A172 (cell line): ENCODE results near the gene GAP43. TPM values are rescaled to one million over a fixed set of nuclear protein-coding genes. Genes with fewer than 3 reads are reported as not detected.
A peak's percentile ranks its signal among the peaks of the same experiment; 100 is the strongest.

ENCODE experiments used
- DNase-seq: peaks from one replicate; pipeline ENCODE4 v3.0.0-alpha.2; 2015; ENCODE audit warnings: low spot score
- total RNA-seq: library from RNA; depleted of rRNA; stranded (reverse); fragments of >200 nt; shearing (Covaris generic); gene quantifications from 2 replicates; pipeline ENCODE4 v1.2.3, GENCODE V29; 2014

The GAP43 gene
- total RNA-seq, 1 experiment from 2014 or later, result 2.3 TPM

DNA sequence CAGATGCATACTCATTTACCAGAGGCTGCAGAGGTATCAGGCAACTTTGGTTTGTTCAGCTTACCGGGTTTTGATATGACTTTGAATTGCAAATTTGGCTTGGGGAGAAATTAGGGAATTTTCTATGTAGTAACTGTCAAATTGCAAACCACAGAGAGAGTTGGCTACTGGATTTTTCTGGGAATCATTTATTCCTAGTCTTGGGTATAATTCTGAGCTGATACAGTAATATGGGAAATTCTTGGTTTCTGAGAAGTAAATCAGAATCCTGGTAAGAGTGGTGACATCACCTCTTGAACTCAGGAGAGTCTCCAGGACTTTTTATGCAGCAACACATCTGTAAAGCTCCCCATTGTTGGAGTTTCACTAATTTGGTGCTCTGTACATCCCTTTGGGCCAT, 39.0 kb downstream of the GAP43 start:
- DNase-seq, result no peak

GRCh38 chr3:115663414-115663813, 40.1 kb downstream of the GAP43 start:
- no peak for DNase-seq

GRCh38 chr3:115666081-115666480, 42.8 kb downstream of the GAP43 start:
- DNase-seq, result no peak

GRCh38 chr3:115666920-115667737, 43.8 kb downstream of the GAP43 start:
- no peak for DNase-seq

DNA sequence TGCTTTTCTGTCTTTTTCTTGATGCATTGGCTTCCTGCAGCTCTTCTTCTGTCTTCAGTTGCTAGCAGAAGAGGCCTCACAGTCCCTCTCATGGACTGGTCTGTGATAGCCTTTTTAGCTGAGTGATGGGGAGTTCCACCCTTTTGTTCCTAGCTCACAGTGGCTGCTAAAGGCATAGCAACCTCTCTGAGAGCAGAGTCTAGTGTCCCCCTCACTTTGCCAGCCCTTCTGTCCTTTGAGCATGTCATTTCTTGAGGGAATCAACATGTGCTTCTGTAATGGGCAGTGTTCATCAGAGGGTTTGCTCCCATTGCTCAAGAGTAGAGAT, 44.4 kb downstream of the GAP43 start:
- DNase-seq, result no peak

DNA sequence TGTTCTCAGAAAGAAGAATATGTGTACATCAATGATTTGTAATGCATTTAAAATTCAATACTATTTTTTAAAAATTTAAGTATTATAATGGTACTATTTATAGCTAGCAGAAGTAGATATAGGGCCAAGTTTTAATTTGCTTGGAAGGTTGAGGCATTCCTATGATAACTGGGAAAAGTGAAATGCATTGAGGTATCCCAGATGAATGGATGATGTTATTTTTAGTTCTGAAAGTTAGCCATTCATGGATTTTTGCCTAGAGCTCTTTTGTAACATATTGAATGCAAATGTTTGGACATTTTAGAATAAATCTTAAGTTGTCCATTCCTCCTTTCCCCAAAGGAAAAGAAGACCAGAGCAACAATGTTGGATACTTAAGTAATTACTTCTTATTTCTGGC, 47.6 kb downstream of the GAP43 start:
- DNase-seq, result no peak

GRCh38 chr3:115671761-115672455, 48.6 kb downstream of the GAP43 start:
- DNase-seq, result peak; percentile 32

DNA sequence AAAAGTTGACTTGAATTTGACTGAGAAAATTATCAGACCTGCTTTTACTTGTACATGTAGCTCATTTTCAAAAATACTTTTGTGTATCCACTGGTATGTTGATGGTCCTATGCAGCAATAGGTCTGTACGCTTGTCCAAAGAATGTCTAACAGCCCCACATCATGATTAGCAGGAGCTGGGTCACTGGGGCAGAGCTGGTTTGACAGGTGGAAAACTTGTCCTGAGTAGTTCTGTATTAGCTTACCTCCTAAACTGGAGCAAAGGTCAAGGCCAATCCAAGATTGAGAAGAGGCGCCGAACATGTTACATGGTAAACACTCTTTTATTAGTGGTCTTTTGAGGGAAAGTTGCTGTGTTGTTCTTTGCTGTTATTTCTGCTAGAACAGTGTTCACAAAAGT, 50.6 kb downstream of the GAP43 start:
- DNase-seq, result no peak

GRCh38 chr3:115676336-115676735, 53.0 kb downstream of the GAP43 start:
- DNase-seq, result no peak

DNA sequence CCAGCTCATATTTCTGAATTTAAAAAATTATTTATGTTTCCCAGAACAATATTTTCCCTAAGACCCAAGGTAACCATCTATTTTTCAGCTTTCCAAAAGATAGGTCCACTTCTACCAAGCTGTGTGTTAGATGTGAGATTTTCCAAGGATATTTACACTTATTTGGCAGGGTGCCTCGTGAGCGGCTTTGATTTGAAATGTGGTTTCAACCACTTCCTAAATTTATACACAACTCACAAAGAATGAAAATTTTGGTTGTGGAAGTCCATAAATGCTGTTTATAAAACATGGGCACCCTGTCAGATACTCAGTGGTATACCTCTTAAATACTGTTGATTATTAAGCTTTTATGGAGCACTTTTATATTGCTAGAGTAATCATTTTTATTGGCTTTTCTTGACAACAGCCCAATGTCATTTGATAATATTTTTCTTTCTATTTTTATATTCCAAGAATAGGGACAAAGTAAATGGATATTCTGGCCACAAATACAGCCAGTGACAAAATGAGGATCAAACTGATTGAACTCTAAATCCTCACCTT, 57.6 kb downstream of the GAP43 start:
- no peak for DNase-seq

- no peak for DNase-seq
Measured at GRCh38 chr3:115681736-115682135, 58.4 kb downstream of the GAP43 start.

DNA sequence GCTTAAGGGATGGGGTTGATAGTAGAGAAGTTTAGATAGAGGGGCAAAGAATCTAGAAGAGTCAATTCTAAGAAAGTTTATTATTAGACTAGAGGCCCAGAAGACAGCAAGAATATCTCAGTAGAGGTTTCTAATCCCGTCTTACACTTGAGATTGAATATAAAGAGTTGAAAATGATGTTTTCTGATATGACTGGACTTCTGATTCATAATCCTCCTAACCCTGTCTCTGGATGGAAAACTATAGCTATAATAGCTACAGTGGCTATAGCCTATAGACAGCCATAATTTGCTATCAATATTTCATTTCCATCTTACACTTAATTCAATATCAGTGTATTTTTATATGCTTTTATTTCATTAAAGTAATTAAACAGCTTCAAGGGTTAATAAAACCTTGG, 60.0 kb downstream of the GAP43 start:
- DNase-seq, result no peak

- no peak for DNase-seq
Measured at GRCh38 chr3:115683773-115684172, 60.5 kb downstream of the GAP43 start.

- DNase-seq, result no peak
Measured at GRCh38 chr3:115685097-115685496, 61.8 kb downstream of the GAP43 start.

DNA sequence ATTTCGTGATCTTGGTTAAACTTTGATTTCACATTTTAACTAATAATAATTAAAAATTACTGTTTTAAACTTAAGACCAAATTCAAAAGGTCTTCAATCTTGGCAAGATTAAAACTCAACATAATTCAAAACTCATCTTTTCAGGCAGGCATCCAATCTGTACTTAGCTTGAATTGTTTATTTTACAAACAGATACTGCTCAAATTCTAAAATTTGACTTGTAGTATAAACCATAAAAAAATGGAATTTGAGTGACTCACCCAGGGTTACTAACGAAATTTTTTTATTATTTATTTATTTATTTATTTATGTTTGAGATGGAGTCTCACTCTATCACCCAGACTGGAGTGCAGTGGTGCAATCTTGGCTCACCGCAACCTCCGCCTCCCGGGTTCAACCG, 64.4 kb downstream of the GAP43 start:
- no peak for DNase-seq

DNA sequence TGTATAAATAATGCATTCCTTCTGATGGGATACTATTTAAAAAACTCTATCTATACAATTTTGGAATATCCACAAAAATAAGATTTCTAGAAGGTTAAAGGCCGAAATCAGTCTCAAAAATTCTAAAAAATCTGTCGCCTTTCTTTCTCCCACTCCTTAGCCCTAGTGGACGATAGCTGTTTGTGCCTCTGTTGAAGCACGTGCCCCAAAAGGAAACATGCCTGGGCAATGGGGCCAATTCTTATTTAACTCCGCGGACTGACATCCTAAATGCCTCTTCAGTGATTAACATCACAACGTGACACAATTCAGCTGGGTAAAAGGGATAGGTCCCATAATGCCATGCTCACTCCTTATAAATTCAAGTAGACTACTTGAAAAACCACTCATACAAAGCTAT, 65.1 kb downstream of the GAP43 start:
- DNase-seq, result no peak

GRCh38 chr3:115689928-115690327, 66.6 kb downstream of the GAP43 start:
- DNase-seq, result no peak

DNA sequence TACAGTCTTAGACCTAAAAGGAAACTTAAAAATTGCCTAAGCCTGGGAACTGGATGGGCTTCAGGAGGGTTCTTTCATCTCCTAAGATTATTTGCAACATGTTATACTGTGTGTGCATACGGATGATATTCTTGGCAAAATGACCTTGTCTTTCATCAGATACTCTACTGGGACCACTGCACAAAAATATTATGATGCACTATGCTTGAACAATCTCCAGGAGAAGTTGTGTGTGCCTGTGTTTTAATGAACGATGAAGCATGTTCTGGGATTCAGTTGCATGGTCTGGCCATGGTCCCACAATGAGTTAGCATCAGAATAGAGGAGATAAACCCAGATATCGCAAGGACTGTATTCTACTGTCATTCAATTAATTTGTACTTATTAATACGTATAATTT, 68.7 kb downstream of the GAP43 start:
- no peak for DNase-seq

- DNase-seq, result peak; percentile 83
Measured at GRCh38 chr3:115692887-115693524, 69.7 kb downstream of the GAP43 start.

- no peak for DNase-seq
Measured at GRCh38 chr3:115693868-115694267, 70.6 kb downstream of the GAP43 start.

DNA sequence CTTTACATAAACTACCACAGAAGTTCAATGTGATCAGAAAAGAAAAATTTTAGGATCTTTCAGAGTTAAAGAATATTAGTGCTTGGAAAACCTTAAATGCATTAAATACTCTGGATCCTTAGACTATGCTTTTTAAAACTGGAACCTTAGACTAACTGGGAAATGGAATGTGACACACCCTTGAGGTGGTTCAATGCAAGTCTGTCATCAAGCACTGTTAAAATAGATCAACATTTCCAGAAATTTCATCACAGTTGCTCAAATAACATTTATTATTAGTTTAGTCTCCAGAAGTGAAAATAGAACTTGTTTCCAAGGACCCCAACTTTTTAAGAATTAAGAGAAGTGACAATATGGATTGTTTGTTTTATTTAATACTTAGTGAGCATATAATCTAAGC, 71.8 kb downstream of the GAP43 start:
- DNase-seq, result no peak

DNA sequence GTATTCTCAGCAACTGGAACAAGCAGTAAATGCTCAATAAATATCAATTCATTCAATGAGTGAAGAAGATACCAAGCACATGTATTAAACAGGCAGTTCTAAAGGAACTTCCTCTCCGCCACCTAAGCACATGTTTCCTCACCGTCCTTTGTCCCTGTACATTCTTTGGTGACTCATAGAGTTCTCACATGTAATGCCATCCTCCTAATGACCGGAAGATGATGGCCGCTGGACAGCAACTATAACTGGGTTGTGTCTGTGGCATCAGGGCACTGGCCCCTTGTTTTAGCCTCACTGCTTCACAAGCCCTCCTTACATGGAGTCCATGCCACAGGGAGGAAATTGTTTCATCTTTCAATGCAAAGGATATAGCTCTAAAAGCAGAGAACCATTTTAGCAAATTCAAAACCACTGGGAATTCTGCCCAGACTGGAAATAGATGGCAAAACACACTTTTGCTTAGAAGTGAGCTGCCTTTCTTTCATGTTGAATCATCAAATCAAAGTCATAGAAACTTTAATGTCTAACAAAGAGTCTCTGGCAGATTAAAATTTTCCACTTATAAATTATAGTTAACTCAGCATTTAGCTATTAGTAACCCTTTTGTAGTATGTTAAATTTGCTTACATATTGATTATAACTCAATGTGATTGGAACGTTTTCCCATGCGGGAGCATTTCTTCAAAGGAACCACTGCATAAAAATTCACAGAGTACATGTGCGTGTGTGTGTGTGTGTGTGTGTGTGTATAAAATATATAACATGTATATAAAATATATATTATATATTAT, 74.1 kb downstream of the GAP43 start:
- peak; percentile 80 for DNase-seq
